Measurements from ENCODE around the gene CRKL. TPM values are rescaled to one million over a fixed set of nuclear protein-coding genes. Genes with fewer than 3 reads are reported as not detected.

Gene CRKL
- total RNA-seq, 1 experiment from 2014 or later: 106 TPM

DNA sequence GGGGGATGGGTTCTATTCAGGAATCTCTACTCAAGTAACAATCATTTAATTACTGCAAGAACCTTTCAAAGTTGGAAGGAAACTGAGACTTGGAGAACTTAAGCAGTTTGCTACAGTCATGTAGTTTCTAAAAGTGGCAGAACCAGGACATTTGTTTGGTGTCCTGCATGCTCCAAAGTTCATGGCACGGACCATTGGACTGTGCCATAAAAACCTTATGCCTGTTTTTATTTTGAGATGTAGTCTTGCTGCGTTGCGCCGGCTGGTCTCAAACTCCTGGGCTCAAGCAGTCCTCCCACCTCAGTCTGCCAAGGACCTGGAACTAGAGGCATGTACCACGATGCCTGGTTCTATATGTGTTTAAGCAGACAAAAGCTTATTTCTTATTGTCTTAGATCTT lies 31.2 kb downstream of the CRKL start:
- Mint-ChIP-seq H3K27me3 (ENCODE audit: low read depth) (no peaks in the 10 kb centered on the region), H3K4me3 (no peak overlapping the region), H3K36me3 (ENCODE audit: insufficient read depth in 1 of 3, low read depth in 3 of 3) (peaks cover 24 to 52% (median 49%) of the 10 kb centered on the region in 3 experiments; a peak in 6 of 7 replicates), H3K27ac (no peak overlapping the region), H3K9me3 (no peaks in the 10 kb centered on the region), H3K4me1 (peaks cover 3 to 17% of the 10 kb centered on the region in 2 experiments)
- Histone ChIP-seq H2BK20ac (ENCODE audit: low read depth, low read length, poor library complexity, severe bottlenecking) (no peak overlapping the region), H3K79me2 (ENCODE audit: insufficient read depth, low read length) (peaks cover 30% of the 10 kb centered on the region; the same call in 1 of the 2 replicates), H4K8ac (replicated peaks; ENCODE audit: insufficient read length, low read depth, low read length) (no peak overlapping the region), H3K4me1 (ENCODE audit: insufficient read depth, low read length) (no peaks in the 10 kb centered on the region), H4K5ac (ENCODE audit: insufficient read length, low read depth, low read length) (no peak overlapping the region), H4K91ac (ENCODE audit: insufficient read length, low read depth, low read length) (no peak overlapping the region), H3K23me2 (ENCODE audit: insufficient read length, low read depth, low read length, poor library complexity, severe bottlenecking) (no peaks in the 10 kb centered on the region), H3K14ac (ENCODE audit: insufficient read depth, low read length) (no peak overlapping the region), H2AK5ac (ENCODE audit: insufficient read length, low read length) (no peak overlapping the region), H3K9me3 (ENCODE audit: control insufficient read depth, low read depth, low read length) (no peaks in the 10 kb centered on the region), H4K20me1 (ENCODE audit: control insufficient read depth, insufficient read depth, insufficient read length) (no peaks in the 10 kb centered on the region), H2AFZ (ENCODE audit: low read length) (no peak overlapping the region), H3K4me2 (ENCODE audit: insufficient read depth, insufficient read length, low read length) (no peak overlapping the region), H2BK120ac (ENCODE audit: low read depth, low read length, poor library complexity, severe bottlenecking) (no peak overlapping the region), H2BK15ac (ENCODE audit: low read depth, low read length) (no peak overlapping the region), H3K23ac (ENCODE audit: insufficient read length, low read depth, low read length) (no peak overlapping the region), H3K9ac (ENCODE audit: extremely low read depth, insufficient read length, low read length) (no peak overlapping the region), H2BK5ac (ENCODE audit: insufficient read length, low read length) (no peak overlapping the region), H3K56ac (ENCODE audit: insufficient read length, low read depth, low read length) (no peak overlapping the region), H3K27me3 (ENCODE audit: insufficient read depth, low read length) (no peaks in the 10 kb centered on the region), H3K27ac (ENCODE audit: insufficient read length, low read depth, low read length) (no peak overlapping the region), H2BK12ac (ENCODE audit: insufficient read length, low read depth, low read length) (no peak overlapping the region), H3K18ac (ENCODE audit: insufficient read length, low read depth, low read length) (no peak overlapping the region), H3K79me1 (ENCODE audit: insufficient read depth, low read depth, low read length, poor library complexity, severe bottlenecking) (peaks cover 7% of the 10 kb centered on the region), H3K4ac (ENCODE audit: low read depth, low read length) (no peak overlapping the region), H3T11ph (ENCODE audit: low read length) (no peak overlapping the region)
- no CpG with 5 or more reads among the region's 5 CpGs for WGBS (ENCODE audit: extremely low coverage, insufficient read length, low lambda C conversion rate)
- TF ChIP-seq, protein P1, sequence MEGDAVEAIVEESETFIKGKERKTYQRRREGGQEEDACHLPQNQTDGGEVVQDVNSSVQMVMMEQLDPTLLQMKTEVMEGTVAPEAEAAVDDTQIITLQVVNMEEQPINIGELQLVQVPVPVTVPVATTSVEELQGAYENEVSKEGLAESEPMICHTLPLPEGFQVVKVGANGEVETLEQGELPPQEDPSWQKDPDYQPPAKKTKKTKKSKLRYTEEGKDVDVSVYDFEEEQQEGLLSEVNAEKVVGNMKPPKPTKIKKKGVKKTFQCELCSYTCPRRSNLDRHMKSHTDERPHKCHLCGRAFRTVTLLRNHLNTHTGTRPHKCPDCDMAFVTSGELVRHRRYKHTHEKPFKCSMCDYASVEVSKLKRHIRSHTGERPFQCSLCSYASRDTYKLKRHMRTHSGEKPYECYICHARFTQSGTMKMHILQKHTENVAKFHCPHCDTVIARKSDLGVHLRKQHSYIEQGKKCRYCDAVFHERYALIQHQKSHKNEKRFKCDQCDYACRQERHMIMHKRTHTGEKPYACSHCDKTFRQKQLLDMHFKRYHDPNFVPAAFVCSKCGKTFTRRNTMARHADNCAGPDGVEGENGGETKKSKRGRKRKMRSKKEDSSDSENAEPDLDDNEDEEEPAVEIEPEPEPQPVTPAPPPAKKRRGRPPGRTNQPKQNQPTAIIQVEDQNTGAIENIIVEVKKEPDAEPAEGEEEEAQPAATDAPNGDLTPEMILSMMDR (conservative IDR thresholded peaks at IDR 0.05): no peak
- no peak for DNase-seq
